HUES64 (cell line): Measurements from ENCODE around the gene PIK3IP1.

Source experiments
- H3K27ac ChIP-seq: 2 replicates; pipeline ENCODE4 v1.7.0; 2013; ENCODE audit warnings: low read depth, low read length, inconsistent platforms
- H3K27me3 ChIP-seq: 2 replicates; pipeline ENCODE4 v1.6.1; 2013; ENCODE audit warnings: mild to moderate bottlenecking, low read length; ENCODE audit not compliant: insufficient read depth
- H3K36me3 ChIP-seq: 2 replicates; pipeline ENCODE4 v1.6.1; 2013; ENCODE audit warnings: mild to moderate bottlenecking, low read length; ENCODE audit not compliant: insufficient read depth
- H3K4me1 ChIP-seq: 2 replicates; pipeline ENCODE4 v1.6.1; 2013; ENCODE audit warnings: mild to moderate bottlenecking, low read length, moderate library complexity; ENCODE audit not compliant: insufficient read depth
- H3K4me3 ChIP-seq: 2 replicates; pipeline ENCODE4 v1.5.1; 2013; ENCODE audit warnings: mild to moderate bottlenecking, low read length, moderate library complexity
- H3K9ac ChIP-seq: 2 replicates; pipeline ENCODE4 v1.6.1; 2013; ENCODE audit warnings: mild to moderate bottlenecking, low read depth, low read length
- H3K9me3 ChIP-seq: 2 replicates; pipeline ENCODE4 v1.6.1; 2013; ENCODE audit warnings: low read depth, low read length; ENCODE audit not compliant: insufficient read depth
- WGBS: fragments of 150-250, 120-280 bp; methylation state at CpG from one replicate; pipeline ENCODE4 v1.1.7; 2013; ENCODE audit warnings: missing lambda C conversion rate; 5-methylcytosine and 5-hydroxymethylcytosine counted together

PIK3IP1 gene

DNA sequence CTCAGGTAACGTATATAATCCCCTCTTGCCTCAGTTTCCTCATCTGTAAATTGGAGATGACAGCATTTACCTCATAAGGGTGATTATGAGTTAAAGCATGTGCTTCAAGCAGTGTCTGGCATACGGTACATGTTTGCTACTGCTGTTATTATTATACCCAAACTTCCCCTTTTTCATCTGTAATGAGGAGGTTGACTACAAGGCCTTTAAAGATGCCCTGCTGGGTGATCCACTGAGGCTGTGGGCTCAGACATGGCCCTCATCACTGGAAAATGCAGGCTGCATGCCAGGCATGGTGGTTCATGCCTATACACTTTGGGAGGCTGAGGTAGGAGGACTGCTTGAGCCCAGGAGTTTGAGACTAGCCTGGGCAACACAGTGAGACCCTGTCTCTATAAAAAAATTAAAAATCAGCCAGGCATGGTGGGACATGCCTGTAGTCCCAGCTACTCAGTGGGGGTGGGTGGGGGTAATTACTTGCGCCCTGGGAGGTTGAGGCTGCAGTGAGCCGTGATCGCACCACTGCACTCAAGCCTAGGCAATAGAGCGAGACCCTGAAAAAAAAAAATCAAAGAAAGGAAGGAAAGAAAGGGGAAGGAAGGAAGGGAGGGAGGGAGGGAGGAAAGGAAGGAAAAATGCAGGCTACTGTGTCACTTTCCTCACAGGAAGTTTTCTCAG, 4.3 kb downstream of the PIK3IP1 start:
- H3K27ac ChIP-seq, result no peak overlapping the region
- 95% methylated on average over 4 of the region's 6 CpGs for WGBS

DNA sequence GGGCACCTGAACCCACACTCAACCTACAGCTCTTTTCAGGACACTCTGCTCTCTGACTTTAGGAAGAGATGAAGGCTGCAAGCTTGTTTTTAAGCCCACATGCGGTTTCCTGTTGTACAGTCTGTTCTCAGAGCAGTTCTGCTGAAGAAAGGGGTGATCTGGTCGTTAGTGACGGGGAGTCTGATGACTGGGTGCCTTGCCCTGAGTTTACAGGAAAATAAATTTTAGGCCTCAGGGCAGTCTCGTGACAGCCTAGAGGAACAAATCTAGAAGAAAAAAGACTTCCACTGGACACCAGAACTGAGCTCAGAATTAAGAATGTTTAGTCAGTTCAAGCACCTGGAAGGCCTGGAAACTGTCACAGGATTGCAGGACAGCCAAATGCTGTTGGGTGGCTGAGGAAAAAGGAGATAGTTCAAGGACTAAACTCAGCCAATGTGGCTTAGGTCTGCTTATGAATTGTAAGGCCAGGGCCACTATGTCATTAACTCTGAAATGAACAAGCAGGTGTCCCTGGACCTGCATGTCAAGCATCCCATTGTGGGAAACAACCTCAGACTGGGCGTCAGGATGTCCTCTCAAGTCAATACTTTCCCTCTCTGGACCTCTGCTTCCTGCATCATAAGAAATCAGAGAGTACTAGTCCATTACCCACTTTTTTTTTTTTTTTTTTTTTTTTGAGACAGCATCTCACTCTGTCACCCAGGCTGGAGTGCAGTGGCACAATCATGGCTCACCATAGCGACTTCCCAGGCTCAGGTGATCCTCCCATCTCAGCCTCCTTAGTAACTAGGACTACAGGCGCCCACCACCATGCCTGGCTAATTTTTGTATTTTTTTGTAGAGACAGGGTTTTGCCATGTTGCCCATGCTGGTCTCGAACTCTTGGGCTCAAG, 5.7 kb downstream of the PIK3IP1 start:
- Histone ChIP-seq H3K27me3 (peaks cover 26% of the 10 kb centered on the region), H3K27ac (no peak overlapping the region), H3K4me3 (no peak overlapping the region), H3K4me1 (peaks cover 2% of the 10 kb centered on the region), H3K9ac (no peak overlapping the region), H3K9me3 (no peaks in the 10 kb centered on the region), H3K36me3 (no peaks in the 10 kb centered on the region)
- WGBS, result 92% methylated on average over 8 of the region's 8 CpGs

More for the DNA sequence above, 4.3 kb downstream of the PIK3IP1 start:
- no peaks in the 10 kb centered on the region for H3K36me3 ChIP-seq
- H3K9me3 ChIP-seq, result no peaks in the 10 kb centered on the region
- no peak overlapping the region for H3K9ac ChIP-seq
- peaks cover 31% of the 10 kb centered on the region for H3K27me3 ChIP-seq
- peaks cover 12% of the 10 kb centered on the region for H3K4me1 ChIP-seq
- no peak overlapping the region for H3K4me3 ChIP-seq

DNA sequence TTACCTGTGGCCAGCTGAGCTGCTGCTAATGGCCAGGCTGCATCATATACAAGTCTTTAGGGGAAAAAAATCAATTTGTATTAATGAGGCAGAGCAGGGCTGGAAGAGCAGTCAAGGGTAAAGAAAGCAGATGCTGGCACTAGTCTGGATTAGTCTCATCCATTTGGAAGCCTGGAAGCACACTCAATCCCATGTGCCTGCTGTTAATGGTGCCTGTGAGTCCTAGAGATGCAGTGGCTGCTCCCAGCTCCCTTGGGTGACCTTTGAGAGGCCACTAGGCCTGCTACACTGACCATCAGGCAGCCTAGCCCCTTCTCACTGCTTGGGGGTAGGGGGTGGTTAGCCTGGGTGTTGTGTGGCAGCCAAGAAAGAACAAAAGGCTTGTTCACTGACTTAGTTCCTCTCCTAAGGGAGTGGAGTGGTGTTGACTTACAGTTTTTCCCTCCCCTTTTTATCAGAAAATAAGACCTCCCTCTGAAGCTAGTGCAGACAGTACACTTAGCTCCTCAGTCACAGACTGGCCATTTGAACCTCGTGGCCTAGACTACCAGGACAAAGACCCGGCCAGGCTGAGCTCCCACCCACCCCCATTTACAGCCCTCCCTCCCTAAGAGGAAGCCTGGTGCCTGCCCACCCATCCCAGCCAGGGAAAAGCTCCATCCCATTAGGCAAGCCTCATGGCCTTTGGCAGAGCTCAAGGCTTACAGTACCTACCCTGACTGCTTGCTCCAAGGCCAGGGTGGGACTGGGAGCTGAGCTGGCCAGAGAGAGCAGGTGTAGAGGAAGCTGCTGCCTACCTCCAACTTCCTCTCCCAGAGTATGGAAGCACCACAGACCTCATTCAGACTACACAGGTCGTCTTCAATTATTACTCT, 7.8 kb downstream of the PIK3IP1 start:
- Histone ChIP-seq H3K4me3 (no peak overlapping the region), H3K4me1 (no peaks in the 10 kb centered on the region), H3K27ac (no peak overlapping the region), H3K9ac (no peak overlapping the region), H3K36me3 (0 out of 2 replicates have a peak, but pooled peaks cover under 1% of the 10 kb centered on the region), H3K9me3 (no peaks in the 10 kb centered on the region), H3K27me3 (peaks cover 7% of the 10 kb centered on the region)
- 63% methylated on average over 3 of the region's 3 CpGs for WGBS

DNA sequence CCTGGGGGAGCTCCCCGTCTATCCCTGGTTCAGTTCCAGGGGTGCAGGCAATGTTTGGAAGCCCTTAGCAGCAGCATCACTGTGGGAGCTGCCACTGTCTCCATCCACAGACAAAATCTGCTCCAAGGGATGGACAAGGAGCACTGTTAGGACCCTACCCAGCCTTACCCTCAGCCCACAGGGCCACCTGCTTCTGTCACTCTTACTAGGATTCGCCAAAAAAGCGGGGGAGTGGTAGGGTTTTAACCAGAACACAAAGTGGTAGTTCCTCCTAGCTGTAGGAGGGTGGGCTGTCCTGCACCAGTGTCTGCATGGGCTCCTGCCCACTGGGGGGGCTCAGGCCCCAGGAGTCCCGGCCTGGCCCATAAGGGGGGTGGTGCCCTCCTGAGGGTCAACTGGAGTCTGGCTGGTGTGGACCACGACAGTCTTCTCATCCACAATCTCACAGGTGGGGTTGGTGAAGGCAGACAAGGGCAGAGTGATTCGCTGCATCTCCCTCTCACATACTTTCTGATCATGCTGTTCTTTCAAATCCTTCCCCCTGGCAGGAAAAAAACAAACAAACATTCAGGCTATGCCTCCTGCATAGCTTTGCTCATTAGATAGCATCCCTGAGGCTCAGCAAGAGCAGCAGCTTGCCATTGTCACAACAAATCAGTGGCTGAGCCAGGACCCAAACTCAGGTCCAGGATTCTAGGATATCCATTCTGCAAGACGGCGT, 9.4 kb downstream of the PIK3IP1 start:
- Histone ChIP-seq H3K4me3 (no peak overlapping the region), H3K36me3 (peaks cover 16% of the 10 kb centered on the region), H3K4me1 (no peaks in the 10 kb centered on the region), H3K27me3 (no peaks in the 10 kb centered on the region), H3K27ac (no peak overlapping the region), H3K9ac (no peak overlapping the region), H3K9me3 (no peaks in the 10 kb centered on the region)
- 84% methylated on average over 8 of the region's 8 CpGs for WGBS

DNA sequence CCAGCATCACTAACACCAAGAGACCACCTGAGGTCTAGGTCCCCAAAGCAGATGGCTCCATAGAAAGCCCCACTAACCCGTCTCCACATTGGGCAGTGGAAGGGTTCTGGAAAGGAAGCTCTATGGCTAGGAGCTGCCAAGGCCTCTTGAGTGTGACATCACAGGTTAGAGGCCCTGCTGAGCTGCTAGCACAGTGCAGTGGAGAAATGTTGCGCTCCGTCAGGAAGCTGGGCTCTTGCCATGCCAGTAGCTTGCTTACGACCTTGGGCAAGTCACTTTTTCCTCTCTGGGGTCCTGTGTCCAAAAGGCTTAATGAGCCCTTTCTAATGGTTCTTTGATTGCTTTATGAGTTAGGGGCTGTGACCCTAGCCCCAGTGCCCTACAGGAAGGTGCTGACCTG, 10.6 kb downstream of the PIK3IP1 start:
- Histone ChIP-seq H3K36me3 (peaks cover 23% of the 10 kb centered on the region), H3K27me3 (no peaks in the 10 kb centered on the region), H3K9ac (no peak overlapping the region), H3K9me3 (no peaks in the 10 kb centered on the region), H3K4me1 (no peaks in the 10 kb centered on the region), H3K27ac (no peak overlapping the region), H3K4me3 (no peak overlapping the region)
- 86% methylated on average over 4 of the region's 4 CpGs for WGBS

DNA sequence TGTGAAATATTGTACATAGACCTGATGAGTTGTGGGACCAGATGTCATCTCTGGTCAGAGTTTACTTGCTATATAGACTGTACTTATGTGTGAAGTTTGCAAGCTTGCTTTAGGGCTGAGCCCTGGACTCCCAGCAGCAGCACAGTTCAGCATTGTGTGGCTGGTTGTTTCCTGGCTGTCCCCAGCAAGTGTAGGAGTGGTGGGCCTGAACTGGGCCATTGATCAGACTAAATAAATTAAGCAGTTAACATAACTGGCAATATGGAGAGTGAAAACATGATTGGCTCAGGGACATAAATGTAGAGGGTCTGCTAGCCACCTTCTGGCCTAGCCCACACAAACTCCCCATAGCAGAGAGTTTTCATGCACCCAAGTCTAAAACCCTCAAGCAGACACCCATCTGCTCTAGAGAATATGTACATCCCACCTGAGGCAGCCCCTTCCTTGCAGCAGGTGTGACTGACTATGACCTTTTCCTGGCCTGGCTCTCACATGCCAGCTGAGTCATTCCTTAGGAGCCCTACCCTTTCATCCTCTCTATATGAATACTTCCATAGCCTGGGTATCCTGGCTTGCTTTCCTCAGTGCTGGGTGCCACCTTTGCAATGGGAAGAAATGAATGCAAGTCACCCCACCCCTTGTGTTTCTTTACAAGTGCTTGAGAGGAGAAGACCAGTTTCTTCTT, 12.3 kb downstream of the PIK3IP1 start:
- no peak overlapping the region for H3K4me3 ChIP-seq
- no peak overlapping the region for H3K27ac ChIP-seq
- peaks cover 35% of the 10 kb centered on the region for H3K36me3 ChIP-seq
- H3K9ac ChIP-seq, result no peak overlapping the region
- no peaks in the 10 kb centered on the region for H3K27me3 ChIP-seq
- H3K4me1 ChIP-seq, result no peaks in the 10 kb centered on the region
- no peaks in the 10 kb centered on the region for H3K9me3 ChIP-seq

DNA sequence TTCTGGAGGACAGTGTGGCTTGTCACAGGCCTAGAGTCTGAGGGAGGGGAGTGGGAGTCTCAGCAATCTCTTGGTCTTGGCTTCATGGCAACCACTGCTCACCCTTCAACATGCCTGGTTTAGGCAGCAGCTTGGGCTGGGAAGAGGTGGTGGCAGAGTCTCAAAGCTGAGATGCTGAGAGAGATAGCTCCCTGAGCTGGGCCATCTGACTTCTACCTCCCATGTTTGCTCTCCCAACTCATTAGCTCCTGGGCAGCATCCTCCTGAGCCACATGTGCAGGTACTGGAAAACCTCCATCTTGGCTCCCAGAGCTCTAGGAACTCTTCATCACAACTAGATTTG, 13.0 kb downstream of the PIK3IP1 start:
- Histone ChIP-seq H3K27me3 (no peaks in the 10 kb centered on the region), H3K4me1 (no peaks in the 10 kb centered on the region), H3K36me3 (peaks cover 40% of the 10 kb centered on the region), H3K4me3 (no peak overlapping the region), H3K27ac (no peak overlapping the region), H3K9ac (no peak overlapping the region), H3K9me3 (no peaks in the 10 kb centered on the region)

DNA sequence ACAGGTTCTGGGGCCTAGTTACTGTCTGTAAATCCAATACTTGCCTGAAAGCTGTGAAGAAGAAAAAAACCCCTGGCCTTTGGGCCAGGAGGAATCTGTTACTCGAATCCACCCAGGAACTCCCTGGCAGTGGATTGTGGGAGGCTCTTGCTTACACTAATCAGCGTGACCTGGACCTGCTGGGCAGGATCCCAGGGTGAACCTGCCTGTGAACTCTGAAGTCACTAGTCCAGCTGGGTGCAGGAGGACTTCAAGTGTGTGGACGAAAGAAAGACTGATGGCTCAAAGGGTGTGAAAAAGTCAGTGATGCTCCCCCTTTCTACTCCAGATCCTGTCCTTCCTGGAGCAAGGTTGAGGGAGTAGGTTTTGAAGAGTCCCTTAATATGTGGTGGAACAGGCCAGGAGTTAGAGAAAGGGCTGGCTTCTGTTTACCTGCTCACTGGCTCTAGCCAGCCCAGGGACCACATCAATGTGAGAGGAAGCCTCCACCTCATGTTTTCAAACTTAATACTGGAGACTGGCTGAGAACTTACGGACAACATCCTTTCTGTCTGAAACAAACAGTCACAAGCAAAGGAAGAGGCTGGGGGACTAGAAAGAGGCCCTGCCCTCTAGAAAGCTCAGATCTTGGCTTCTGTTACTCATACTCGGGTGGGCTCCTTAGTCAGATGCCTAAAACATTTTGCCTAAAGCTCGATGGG, 13.5 kb downstream of the PIK3IP1 start:
- Histone ChIP-seq H3K4me1 (no peaks in the 10 kb centered on the region), H3K9ac (no peak overlapping the region), H3K27me3 (no peaks in the 10 kb centered on the region), H3K36me3 (peaks cover 45% of the 10 kb centered on the region), H3K9me3 (no peaks in the 10 kb centered on the region), H3K27ac (no peak overlapping the region), H3K4me3 (no peak overlapping the region)
- WGBS, result 88% methylated on average over 6 of the region's 6 CpGs

DNA sequence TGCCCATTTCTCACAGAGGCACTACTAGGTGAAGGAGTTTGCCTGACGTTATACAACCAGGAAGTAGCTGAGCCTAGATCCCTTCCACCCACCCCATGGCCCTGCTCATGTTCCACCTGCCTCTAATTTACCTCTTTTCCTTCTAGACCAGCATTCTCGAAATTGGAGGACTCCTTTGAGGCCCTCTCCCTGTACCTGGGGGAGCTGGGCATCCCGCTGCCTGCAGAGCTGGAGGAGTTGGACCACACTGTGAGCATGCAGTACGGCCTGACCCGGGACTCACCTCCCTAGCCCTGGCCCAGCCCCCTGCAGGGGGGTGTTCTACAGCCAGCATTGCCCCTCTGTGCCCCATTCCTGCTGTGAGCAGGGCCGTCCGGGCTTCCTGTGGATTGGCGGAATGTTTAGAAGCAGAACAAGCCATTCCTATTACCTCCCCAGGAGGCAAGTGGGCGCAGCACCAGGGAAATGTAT, 14.1 kb downstream of the PIK3IP1 start:
- Histone ChIP-seq H3K4me3 (no peak overlapping the region), H3K4me1 (no peaks in the 10 kb centered on the region), H3K9ac (no peak overlapping the region), H3K9me3 (no peaks in the 10 kb centered on the region), H3K27me3 (no peaks in the 10 kb centered on the region), H3K36me3 (peaks cover 49% of the 10 kb centered on the region), H3K27ac (no peak overlapping the region)
- 91% methylated on average over 9 of the region's 9 CpGs for WGBS

DNA sequence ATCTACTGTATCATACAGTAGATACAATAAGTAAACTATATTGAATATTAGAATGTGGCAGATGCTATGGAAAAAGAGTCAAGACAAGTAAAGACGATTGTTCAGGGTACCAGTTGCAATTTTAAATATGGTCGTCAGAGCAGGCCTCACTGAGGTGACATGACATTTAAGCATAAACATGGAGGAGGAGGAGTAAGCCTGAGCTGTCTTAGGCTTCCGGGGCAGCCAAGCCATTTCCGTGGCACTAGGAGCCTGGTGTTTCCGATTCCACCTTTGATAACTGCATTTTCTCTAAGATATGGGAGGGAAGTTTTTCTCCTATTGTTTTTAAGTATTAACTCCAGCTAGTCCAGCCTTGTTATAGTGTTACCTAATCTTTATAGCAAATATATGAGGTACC, 14.5 kb downstream of the PIK3IP1 start:
- 97% methylated on average over 5 of the region's 5 CpGs for WGBS
- no peaks in the 10 kb centered on the region for H3K27me3 ChIP-seq
- no peaks in the 10 kb centered on the region; the same call in 1 of the 2 replicates for H3K4me1 ChIP-seq
- peaks cover 52% of the 10 kb centered on the region for H3K36me3 ChIP-seq
- no peak overlapping the region for H3K4me3 ChIP-seq
- no peak overlapping the region for H3K9ac ChIP-seq
- no peak overlapping the region for H3K27ac ChIP-seq
- no peaks in the 10 kb centered on the region for H3K9me3 ChIP-seq
